Non-pigmented ciliary epithelial cell (primary cell): ENCODE data around the gene ACP3.
"Not testable (repeated sequence)": the region's sequence is repeated elsewhere in the genome, so short reads cannot be mapped to it uniquely, and the experiment has no call there.

Experiments
- DNase-seq: peaks from one replicate; pipeline ENCODE4 v3.0.0-alpha.2; 2010; ENCODE audit warnings: low read depth

Gene ACP3

GRCh38 chr3:132317229-132317948, at the start of gene ACP3:
TSS of gene ACP3 (plus strand) at chr3:132317407. CDS start at chr3:132317457, 50 bp downstream.
- DNase-seq = peak; percentile 40

- no peak for DNase-seq
These were observed 48.3 kb upstream of the ACP3 start for GRCh38 chr3:132268956-132269355.

- DNase-seq = no peak
These were observed 44.2 kb upstream of the ACP3 start for GRCh38 chr3:132273036-132273435.

- no peak for DNase-seq
These were observed 40.8 kb upstream of the ACP3 start for GRCh38 chr3:132276228-132276906.

GRCh38 chr3:132279030-132279429, 38.2 kb upstream of the ACP3 start:
- DNase-seq = no peak

- no peak for DNase-seq
These were observed 33.8 kb upstream of the ACP3 start for GRCh38 chr3:132283440-132283839.

GRCh38 chr3:132283916-132284405, 33.2 kb upstream of the ACP3 start:
- DNase-seq = no peak

- DNase-seq = no peak
These were observed 32.2 kb upstream of the ACP3 start for GRCh38 chr3:132284781-132285619.

GRCh38 chr3:132285620-132285945, 31.6 kb upstream of the ACP3 start:
- DNase-seq = no peak

GRCh38 chr3:132286035-132286434, 31.2 kb upstream of the ACP3 start:
- DNase-seq = no peak

- no peak for DNase-seq
These were observed 28.9 kb upstream of the ACP3 start for GRCh38 chr3:132288357-132288756.

- DNase-seq = no peak
These were observed 27.9 kb upstream of the ACP3 start for GRCh38 chr3:132289316-132289715.

GRCh38 chr3:132290833-132291232, 26.4 kb upstream of the ACP3 start:
- no peak for DNase-seq

GRCh38 chr3:132292042-132292441, 25.2 kb upstream of the ACP3 start:
- no peak for DNase-seq

GRCh38 chr3:132293251-132293650, 24.0 kb upstream of the ACP3 start:
- DNase-seq = no peak

GRCh38 chr3:132294906-132295305, 22.3 kb upstream of the ACP3 start:
- DNase-seq = no peak

- DNase-seq = not testable (repeated sequence)
These were observed 13.6 kb upstream of the ACP3 start for GRCh38 chr3:132303336-132304201.

GRCh38 chr3:132304351-132304750, 12.9 kb upstream of the ACP3 start:
- DNase-seq = not testable (repeated sequence)

GRCh38 chr3:132310057-132310456, 7.2 kb upstream of the ACP3 start:
- DNase-seq = not testable (repeated sequence)

- DNase-seq = no peak
These were observed 5.9 kb upstream of the ACP3 start for GRCh38 chr3:132311316-132311715.

- DNase-seq = no peak
These were observed 5.4 kb upstream of the ACP3 start for GRCh38 chr3:132311841-132312240.

GRCh38 chr3:132315851-132316250, 1.4 kb upstream of the ACP3 start:
- no peak for DNase-seq
